LNCAP (cell line): ENCODE data around the gene PIGS.

Experiments
- TF ChIP-seq, protein P1 (sequence below): fragments of 450-650 bp; IDR thresholded peaks from 2 replicates; pipeline ENCODE4 v1.5.1; 2017; ENCODE audit warnings: mild to moderate bottlenecking

The PIGS gene

DNA sequence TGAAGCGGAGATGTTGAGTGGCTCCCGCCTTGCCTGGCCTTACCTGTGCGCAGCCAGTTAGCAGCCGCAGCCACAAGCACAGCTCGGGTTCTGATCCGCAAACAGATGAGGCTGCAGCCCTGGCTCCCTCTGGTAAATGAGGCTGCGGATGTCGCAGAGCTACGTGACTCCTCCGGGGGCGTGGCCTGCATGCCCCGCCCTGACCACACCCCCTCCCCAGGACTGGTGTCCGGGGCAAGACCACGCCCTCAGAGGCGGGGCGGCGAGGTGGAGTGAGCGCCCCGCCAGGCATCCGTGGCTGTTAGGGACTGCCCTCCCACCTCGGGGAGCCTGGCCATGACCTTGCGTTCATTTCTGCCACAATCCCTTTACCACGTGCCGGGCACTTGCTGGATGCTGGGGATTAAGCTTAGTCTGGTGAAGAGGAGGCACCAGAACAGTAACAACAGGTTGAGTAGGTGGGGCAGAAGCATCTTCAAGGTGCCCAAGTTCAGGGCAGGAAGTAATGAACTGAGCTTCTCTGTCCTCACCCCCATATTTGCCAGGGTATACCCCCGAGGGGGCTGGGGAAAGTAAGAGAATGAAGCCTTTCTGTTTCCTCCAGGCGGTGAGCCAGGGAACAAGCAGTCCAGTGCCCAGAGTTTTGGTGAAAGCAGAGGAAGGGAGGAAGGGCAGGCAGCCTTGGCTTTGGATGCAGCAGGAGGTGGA, 5.6 kb upstream of the PIGS start, which contains the start of gene ALDOC:
TSS of gene ALDOC (minus strand) at position 138 of the 708 bp plus-strand sequence. CDS start 1,363 bp downstream, outside the sequence.
- TF ChIP-seq, protein P1, sequence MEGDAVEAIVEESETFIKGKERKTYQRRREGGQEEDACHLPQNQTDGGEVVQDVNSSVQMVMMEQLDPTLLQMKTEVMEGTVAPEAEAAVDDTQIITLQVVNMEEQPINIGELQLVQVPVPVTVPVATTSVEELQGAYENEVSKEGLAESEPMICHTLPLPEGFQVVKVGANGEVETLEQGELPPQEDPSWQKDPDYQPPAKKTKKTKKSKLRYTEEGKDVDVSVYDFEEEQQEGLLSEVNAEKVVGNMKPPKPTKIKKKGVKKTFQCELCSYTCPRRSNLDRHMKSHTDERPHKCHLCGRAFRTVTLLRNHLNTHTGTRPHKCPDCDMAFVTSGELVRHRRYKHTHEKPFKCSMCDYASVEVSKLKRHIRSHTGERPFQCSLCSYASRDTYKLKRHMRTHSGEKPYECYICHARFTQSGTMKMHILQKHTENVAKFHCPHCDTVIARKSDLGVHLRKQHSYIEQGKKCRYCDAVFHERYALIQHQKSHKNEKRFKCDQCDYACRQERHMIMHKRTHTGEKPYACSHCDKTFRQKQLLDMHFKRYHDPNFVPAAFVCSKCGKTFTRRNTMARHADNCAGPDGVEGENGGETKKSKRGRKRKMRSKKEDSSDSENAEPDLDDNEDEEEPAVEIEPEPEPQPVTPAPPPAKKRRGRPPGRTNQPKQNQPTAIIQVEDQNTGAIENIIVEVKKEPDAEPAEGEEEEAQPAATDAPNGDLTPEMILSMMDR: no peak

DNA sequence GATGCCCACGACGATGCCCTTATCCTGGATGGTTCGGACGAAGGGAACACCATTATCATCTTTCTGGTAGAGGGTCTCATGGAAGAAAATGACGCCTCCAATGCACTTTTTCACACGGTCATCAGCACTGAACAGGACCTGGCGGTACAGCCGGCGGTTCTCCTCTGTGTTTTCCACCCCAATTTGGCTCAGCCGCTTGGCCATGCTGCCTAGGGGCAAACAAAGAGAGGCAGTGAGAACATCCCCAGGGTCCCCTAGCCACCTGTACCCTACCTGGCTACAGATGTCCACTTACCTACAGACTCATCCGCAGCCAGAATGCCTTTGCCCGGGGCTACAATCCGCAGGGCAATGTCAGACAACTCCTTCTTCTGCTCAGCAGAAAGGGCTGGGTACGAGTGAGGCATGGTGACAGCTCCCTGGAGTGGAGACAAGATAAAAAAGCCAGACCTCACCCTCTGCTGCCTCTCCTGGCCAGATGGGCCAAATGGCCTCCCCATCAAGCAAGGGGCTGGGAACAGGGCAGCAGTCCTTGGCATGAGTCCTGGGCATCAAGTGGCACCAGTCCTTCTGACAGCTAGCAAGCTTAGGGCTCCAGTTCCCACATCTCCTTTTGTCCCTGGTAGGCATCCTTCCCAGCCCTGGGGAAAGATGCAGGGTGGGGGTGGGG, 3.9 kb upstream of the PIGS start:
- TF ChIP-seq, protein P1: no peak; the same call in 1 of the 2 replicates

DNA sequence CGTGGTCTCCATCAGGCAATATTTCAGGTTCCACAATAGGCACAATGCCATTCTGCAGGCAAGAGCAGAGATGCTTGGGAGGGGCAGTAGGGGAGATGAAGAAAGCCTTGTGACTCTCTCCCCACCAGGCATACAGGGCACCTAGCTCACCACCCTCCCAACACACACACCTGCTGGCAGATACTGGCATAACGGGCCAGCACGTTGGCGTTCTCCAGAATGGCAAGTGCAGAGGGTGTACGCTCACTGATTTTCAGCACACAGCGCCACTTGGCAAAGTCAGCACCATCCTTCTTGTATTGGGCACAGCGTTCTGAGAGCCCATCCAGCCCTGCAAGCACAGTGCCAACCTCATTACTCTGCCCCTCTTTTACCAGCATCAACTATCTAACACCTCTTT, 3.2 kb upstream of the PIGS start:
- TF ChIP-seq, protein P1: no peak

DNA sequence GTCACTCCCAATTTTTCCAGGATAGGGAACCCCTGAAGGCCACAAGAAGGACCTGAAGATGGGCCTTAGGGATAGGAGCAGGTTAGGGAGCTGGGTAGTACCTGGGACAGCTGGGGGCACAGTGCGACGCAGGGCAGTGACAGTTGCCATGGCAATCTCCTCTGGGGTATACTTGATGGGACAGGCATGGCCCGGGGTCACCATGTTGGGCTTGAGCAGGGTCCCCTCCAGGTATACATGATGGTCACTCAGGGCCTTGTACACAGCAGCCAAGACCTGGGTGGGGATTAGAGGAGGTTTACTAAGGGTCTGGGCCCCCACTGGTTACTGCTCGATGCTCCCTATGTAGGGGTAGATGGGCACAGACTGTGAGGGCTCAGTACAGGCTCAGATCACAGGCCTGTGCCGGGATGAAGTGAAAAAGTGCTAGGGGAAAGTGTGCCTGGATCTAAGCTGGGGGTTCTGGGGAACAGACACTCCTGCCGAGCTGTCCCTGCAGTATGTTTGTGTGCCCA, 2.7 kb upstream of the PIGS start:
- TF ChIP-seq, protein P1: no peak

DNA sequence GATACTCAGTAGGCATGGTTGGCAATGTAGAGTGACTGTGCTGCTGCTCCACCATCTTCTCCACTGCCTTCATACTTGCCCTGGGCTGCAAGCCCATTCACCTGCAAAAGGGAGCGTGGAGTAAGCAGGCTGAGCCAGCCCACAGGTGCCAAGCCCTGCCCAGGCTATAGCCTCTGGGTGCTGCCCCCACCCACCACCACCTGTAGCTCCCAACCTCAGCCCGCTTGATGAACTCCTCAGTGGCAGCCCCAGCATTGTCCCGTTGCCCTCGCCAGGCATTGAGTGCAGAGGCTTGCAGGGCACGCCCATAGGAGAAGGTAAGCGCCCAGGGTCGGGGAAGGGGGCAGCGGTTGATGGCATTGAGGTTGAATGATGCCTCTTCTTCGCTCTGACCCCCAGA, 2.2 kb upstream of the PIGS start:
- TF ChIP-seq, protein P1: no peak

DNA sequence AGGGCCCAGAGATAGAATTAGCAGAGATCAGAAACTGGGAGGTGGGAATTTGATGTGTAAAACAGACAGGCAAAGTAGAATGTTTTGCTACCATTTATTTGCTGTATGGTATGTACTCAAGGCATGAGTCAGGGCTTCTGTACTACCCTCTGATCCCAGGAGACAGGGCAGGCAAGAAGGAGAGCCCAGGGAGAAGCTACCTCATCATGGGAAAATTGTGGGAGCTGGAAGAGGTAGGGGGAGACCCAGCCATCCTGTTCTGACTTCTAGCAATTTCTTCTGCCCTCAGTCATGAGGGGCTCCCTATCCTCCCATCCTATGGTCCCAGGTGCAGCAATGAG, 1.7 kb upstream of the PIGS start:
- TF ChIP-seq, protein P1: no peak

DNA sequence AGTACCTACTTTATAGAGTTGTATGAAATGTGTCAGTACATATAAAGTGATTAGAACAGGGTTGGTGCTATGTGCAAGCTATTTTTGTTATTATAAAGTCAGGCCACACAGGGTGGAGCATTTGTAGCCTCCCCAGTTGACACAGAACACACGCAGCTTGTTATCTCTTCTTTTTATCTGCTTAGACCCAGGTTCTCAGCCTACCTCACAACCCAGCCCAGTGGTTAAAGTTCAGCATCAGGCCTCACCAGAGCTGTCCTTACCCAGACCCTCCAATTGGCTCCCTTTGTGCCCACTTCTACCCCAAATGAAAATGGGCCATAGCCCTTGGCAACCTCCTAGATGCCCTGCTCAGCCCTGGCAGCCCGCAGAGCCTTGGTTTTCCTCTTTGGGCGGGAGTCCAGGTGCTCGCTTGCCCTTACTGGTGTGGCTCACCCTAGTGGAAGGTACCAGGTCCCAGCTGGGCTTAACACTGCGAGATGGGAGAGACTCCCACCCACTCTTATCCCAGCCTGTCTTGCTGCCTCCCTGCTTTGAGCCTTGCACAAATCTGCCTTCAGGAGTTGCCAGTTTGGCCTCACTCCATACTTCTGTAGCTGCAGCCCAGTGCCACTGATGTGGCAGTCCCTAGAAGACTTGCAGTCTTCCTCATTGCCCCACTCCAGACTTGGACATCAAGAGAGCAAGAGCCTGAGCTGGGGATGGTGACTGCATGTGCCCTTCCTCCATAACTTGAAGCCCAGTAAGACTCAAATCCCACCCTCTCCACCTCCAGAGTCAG, 1.1 kb upstream of the PIGS start:
- TF ChIP-seq, protein P1: no peak
